ENCODE data around the gene APOL1. TPM values are rescaled to one million over a fixed set of nuclear protein-coding genes. Genes with fewer than 3 reads are reported as not detected.

The APOL1 gene
- total RNA-seq, 1 donor from 2014 or later = not detected

DNA sequence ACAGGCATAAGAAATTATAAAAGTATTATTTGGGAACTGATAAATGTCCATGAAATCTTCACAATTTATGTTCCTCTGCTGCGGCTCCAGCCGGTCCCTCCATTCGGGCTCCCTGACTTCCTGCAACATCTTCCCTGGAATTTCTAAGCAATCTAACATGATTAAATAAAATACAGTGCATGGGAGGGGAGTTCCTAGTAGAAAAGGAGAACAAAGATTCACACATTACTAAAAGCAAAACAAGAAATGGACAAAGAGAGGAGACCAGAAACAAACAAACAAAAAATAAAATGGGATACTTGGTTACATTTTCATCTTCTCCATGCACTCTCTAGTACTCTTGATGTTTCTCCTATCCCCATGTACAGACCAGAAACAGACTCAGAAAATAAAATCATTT, 42.7 kb upstream of the APOL1 start:
- Histone ChIP-seq H3K36me3 (no peaks in the 10 kb centered on the region), H3K9me3 (ENCODE audit: low read depth) (no peaks in the 10 kb centered on the region), H2AFZ (replicated peaks) (no peak overlapping the region), H3K27me3 (no peaks in the 10 kb centered on the region), H3K79me2 (ENCODE audit: low read depth) (no peaks in the 10 kb centered on the region), H3K27ac (no peak overlapping the region), H3K4me2 (no peak overlapping the region), H3K4me3 (no peak overlapping the region), H3K9ac (no peak overlapping the region), H3K4me1 (no peaks in the 10 kb centered on the region), H3F3A (ENCODE audit: low read depth) (no peaks in the 10 kb centered on the region), H4K20me1 (ENCODE audit: low read depth) (no peaks in the 10 kb centered on the region)
- Mint-ChIP-seq H3K27me3 (ENCODE audit: insufficient read depth, low read depth) (peaks cover 10% of the 10 kb centered on the region), H3K9me3 (peaks cover 18% of the 10 kb centered on the region), H3K36me3 (peaks cover 1% of the 10 kb centered on the region), H3K4me3 (no peak overlapping the region), H3K27ac (no peak overlapping the region), H3K4me1 (peaks cover 19% of the 10 kb centered on the region)
- no peak for DNase-seq (ENCODE audit: low spot score)
- no peak for TF ChIP-seq EZH2phosphoT487 (IDR thresholded peaks at IDR 0.05)
- no peak for TF ChIP-seq EZH2 (IDR thresholded peaks at IDR 0.05)
- TF ChIP-seq, protein P1, sequence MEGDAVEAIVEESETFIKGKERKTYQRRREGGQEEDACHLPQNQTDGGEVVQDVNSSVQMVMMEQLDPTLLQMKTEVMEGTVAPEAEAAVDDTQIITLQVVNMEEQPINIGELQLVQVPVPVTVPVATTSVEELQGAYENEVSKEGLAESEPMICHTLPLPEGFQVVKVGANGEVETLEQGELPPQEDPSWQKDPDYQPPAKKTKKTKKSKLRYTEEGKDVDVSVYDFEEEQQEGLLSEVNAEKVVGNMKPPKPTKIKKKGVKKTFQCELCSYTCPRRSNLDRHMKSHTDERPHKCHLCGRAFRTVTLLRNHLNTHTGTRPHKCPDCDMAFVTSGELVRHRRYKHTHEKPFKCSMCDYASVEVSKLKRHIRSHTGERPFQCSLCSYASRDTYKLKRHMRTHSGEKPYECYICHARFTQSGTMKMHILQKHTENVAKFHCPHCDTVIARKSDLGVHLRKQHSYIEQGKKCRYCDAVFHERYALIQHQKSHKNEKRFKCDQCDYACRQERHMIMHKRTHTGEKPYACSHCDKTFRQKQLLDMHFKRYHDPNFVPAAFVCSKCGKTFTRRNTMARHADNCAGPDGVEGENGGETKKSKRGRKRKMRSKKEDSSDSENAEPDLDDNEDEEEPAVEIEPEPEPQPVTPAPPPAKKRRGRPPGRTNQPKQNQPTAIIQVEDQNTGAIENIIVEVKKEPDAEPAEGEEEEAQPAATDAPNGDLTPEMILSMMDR (IDR thresholded peaks at IDR 0.05) = no peak

GRCh38 chr22:36211237-36211861, 41.6 kb upstream of the APOL1 start:
- no peaks in the 10 kb centered on the region for H3K79me2 ChIP-seq (ENCODE audit: low read depth)
- Mint-ChIP-seq H3K27ac (no peak overlapping the region), H3K36me3 (peaks cover 1% of the 10 kb centered on the region), H3K4me3 (peak overlapping the region; percentile 30), H3K27me3 (ENCODE audit: insufficient read depth, low read depth) (peaks cover 10% of the 10 kb centered on the region), H3K4me1 (peaks cover 19% of the 10 kb centered on the region), H3K9me3 (peaks cover 18% of the 10 kb centered on the region)
- TF ChIP-seq, protein P1 (IDR thresholded peaks at IDR 0.05) = no peak
- no peak for TF ChIP-seq EZH2 (IDR thresholded peaks at IDR 0.05)
- TF ChIP-seq EZH2phosphoT487 (IDR thresholded peaks at IDR 0.05) = no peak
- H2AFZ ChIP-seq (replicated peaks) = no peak overlapping the region
- no peak overlapping the region for H3K4me2 ChIP-seq
- no peak for DNase-seq (ENCODE audit: low spot score)
- no peak overlapping the region for H3K9ac ChIP-seq
- H3K27ac ChIP-seq = no peak overlapping the region
- H3K4me1 ChIP-seq = no peaks in the 10 kb centered on the region
- H3K4me3 ChIP-seq = no peak overlapping the region
- no peaks in the 10 kb centered on the region for H3K27me3 ChIP-seq
- H3K36me3 ChIP-seq = no peaks in the 10 kb centered on the region
- H3K9me3 ChIP-seq (ENCODE audit: low read depth) = no peaks in the 10 kb centered on the region
- H4K20me1 ChIP-seq (ENCODE audit: low read depth) = no peaks in the 10 kb centered on the region
- no peaks in the 10 kb centered on the region for H3F3A ChIP-seq (ENCODE audit: low read depth)

GRCh38 chr22:36212901-36213300, 40.0 kb upstream of the APOL1 start:
- no peaks in the 10 kb centered on the region for H3K9me3 ChIP-seq (ENCODE audit: low read depth)
- H3K27ac Mint-ChIP-seq = no peak overlapping the region
- H3K9me3 Mint-ChIP-seq = peaks cover 18% of the 10 kb centered on the region

More at GRCh38 chr22:36212901-36213300, 40.0 kb upstream of the APOL1 start:
- H4K20me1 ChIP-seq (ENCODE audit: low read depth) = no peaks in the 10 kb centered on the region
- no peaks in the 10 kb centered on the region for H3K36me3 ChIP-seq
- DNase-seq (ENCODE audit: low spot score) = no peak
- no peaks in the 10 kb centered on the region for H3F3A ChIP-seq (ENCODE audit: low read depth)
- no peaks in the 10 kb centered on the region for H3K4me1 ChIP-seq
- no peaks in the 10 kb centered on the region for H3K27me3 ChIP-seq
- no peak overlapping the region for H3K4me2 ChIP-seq
- H3K27ac ChIP-seq = no peak overlapping the region
- peaks cover 1% of the 10 kb centered on the region for H3K36me3 Mint-ChIP-seq
- H3K4me1 Mint-ChIP-seq = peaks cover 19% of the 10 kb centered on the region
- no peak overlapping the region for H3K4me3 ChIP-seq
- peaks cover 10% of the 10 kb centered on the region for H3K27me3 Mint-ChIP-seq (ENCODE audit: insufficient read depth, low read depth)
- no peaks in the 10 kb centered on the region for H3K79me2 ChIP-seq (ENCODE audit: low read depth)
- no peak overlapping the region for H3K4me3 Mint-ChIP-seq
- TF ChIP-seq EZH2 (IDR thresholded peaks at IDR 0.05) (no peak), EZH2phosphoT487 (IDR thresholded peaks at IDR 0.05) (no peak)
- TF ChIP-seq, protein P1 (IDR thresholded peaks at IDR 0.05) = no peak
- no peak overlapping the region for H3K9ac ChIP-seq
- no peak overlapping the region for H2AFZ ChIP-seq (replicated peaks)

Measured in neural progenitor cell (in vitro differentiated cells).